ENCODE measurements around the gene HOXC9. TPM values are rescaled to one million over a fixed set of nuclear protein-coding genes. Genes with fewer than 3 reads are reported as not detected.
A peak's percentile ranks its signal among the peaks of the same experiment; 100 is the strongest.
"Not testable (repeated sequence)": the region's sequence is repeated elsewhere in the genome, so short reads cannot be mapped to it uniquely, and the experiment has no call there.

Gene HOXC9
- total RNA-seq, 4 donors from 2014 or later: 1.5 to 7.8 (median 1.7) TPM; not detected in 1

DNA sequence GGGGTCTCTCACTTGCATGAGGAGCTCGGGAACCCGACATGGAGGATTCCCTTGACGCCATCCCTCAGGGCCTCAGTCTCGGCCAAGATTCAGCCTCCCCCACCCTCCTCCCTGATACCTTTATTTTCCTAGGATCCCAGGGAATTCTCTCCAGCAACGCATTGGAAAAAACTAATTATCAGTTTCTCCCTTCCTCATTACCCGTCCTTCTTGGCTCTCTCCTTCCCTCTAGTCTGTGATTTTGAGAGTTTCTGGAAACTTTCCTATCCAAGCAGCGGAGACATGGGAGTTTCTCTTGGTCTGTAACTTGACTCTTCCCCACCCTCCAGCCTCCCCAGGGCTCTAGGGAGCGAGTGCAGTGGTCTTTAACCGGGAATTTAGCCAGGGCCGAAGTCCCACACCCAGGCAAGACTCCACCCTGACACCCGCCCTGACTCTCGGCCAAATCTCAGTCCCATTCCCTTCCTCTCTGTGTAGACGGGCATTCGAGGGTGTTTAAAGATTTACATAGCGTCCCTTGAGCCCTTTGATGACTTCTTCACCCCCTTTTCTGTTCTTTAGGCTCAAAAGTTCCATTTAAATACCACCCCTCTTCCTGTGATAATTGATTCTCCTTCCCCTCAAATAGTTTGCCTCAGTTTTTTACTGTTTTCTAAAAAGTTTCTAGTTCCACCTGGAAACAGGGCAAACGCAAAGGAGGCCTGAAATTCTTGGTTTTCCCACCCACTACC is 39.6 kb downstream of the HOXC9 start:
- peaks cover 0 to 9% of the 10 kb centered on the region in 2 donors for H3K27me3 ChIP-seq
- no peaks in the 10 kb centered on the region for H3K9me3 ChIP-seq
- H3K27ac ChIP-seq: peak overlapping the region in 1 of 2 donors; percentile 43
- intact Hi-C loops (cut with DNase I; ENCODE audit: low total_unique reads): no loop called here
- H3K4me1 ChIP-seq: peaks cover 0 to 11% of the 10 kb centered on the region in 2 donors
- DNase-seq: no peak
- no peaks in the 10 kb centered on the region for H3K36me3 ChIP-seq
- TF ChIP-seq CTCF (IDR thresholded peaks at IDR 0.05): no peak
- TF ChIP-seq POLR2A (IDR thresholded peaks at IDR 0.05): no peak
- no peak overlapping the region for H3K4me3 ChIP-seq

GRCh38 chr12:54040148-54040494 is 40.2 kb downstream of the HOXC9 start:
- no peak for DNase-seq
- intact Hi-C loops (cut with DNase I; ENCODE audit: low total_unique reads): no loop called here
- TF ChIP-seq POLR2A (IDR thresholded peaks at IDR 0.05) (no peak), CTCF (IDR thresholded peaks at IDR 0.05) (no peak)
- no peaks in the 10 kb centered on the region for H3K9me3 ChIP-seq
- H3K27me3 ChIP-seq: peaks cover 0 to 14% of the 10 kb centered on the region in 2 donors
- no peaks in the 10 kb centered on the region for H3K36me3 ChIP-seq
- H3K4me3 ChIP-seq: no peak overlapping the region
- peak overlapping the region in 1 of 2 donors; percentile 43 for H3K27ac ChIP-seq
- peaks cover 0 to 11% of the 10 kb centered on the region in 2 donors for H3K4me1 ChIP-seq

- TF ChIP-seq CTCF (IDR thresholded peaks at IDR 0.05) (no peak), POLR2A (IDR thresholded peaks at IDR 0.05) (no peak)
- peaks cover 0 to 11% of the 10 kb centered on the region in 2 donors for H3K4me1 ChIP-seq
- intact Hi-C loops (cut with DNase I; ENCODE audit: low total_unique reads): no loop called here
- H3K27me3 ChIP-seq: peaks cover 0 to 18% of the 10 kb centered on the region in 2 donors
- no peak for DNase-seq
- H3K4me3 ChIP-seq: no peak overlapping the region
- no peak overlapping the region for H3K27ac ChIP-seq
- H3K36me3 ChIP-seq: no peaks in the 10 kb centered on the region
- no peaks in the 10 kb centered on the region for H3K9me3 ChIP-seq
Observed at GRCh38 chr12:54040648-54041047, 40.7 kb downstream of the HOXC9 start.

- no peaks in the 10 kb centered on the region for H3K36me3 ChIP-seq
- H3K27ac ChIP-seq: no peak overlapping the region
- TF ChIP-seq CTCF (IDR thresholded peaks at IDR 0.05): no peak
- no peak for TF ChIP-seq POLR2A (IDR thresholded peaks at IDR 0.05)
- no peaks in the 10 kb centered on the region for H3K9me3 ChIP-seq
- intact Hi-C loops (cut with DNase I; ENCODE audit: low total_unique reads): no loop called here
- H3K27me3 ChIP-seq: peaks cover 0 to 23% of the 10 kb centered on the region in 2 donors
- no peak for DNase-seq
- H3K4me1 ChIP-seq: peaks cover 0 to 11% of the 10 kb centered on the region in 2 donors
- no peak overlapping the region for H3K4me3 ChIP-seq
Observed at GRCh38 chr12:54041097-54041690, 41.2 kb downstream of the HOXC9 start.

- H3K9me3 ChIP-seq; H3K4me3 ChIP-seq; H3K27ac ChIP-seq; intact Hi-C loops (cut with DNase I; ENCODE audit: low total_unique reads); H3K36me3 ChIP-seq; DNase-seq: not testable (repeated sequence)
- H3K27me3 ChIP-seq: peaks cover 0 to 30% of the 10 kb centered on the region in 2 donors
- peaks cover 0 to 11% of the 10 kb centered on the region in 2 donors for H3K4me1 ChIP-seq
Observed at GRCh38 chr12:54042033-54042432, 42.1 kb downstream of the HOXC9 start.
